Mucosa of gallbladder (tissue), 1 donor: ENCODE measurements around the gene RAB4A. TPM values are rescaled to one million over a fixed set of nuclear protein-coding genes. Genes with fewer than 3 reads are reported as not detected.
"Not testable (repeated sequence)": the region's sequence is repeated elsewhere in the genome, so short reads cannot be mapped to it uniquely, and the experiment has no call there.

Experiments used
- DNase-seq: peaks from one replicate; pipeline ENCODE4 v3.0.0-alpha.2; 2020; ENCODE audit warnings: low spot score
- total RNA-seq: library from RNA; stranded (reverse); gene quantifications from one replicate; pipeline ENCODE4 v1.2.1, GENCODE V29; 2021
- donor health status: DM: no; HTN: no; CAD: no.

The RAB4A gene
- total RNA-seq, 1 donor from 2014 or later = 109 TPM

GRCh38 chr1:229272164-229273158 is 1.6 kb downstream of the RAB4A start:
- no peak for DNase-seq

- DNase-seq = peak; percentile 36
Measured at GRCh38 chr1:229273507-229274232, 2.8 kb downstream of the RAB4A start.

GRCh38 chr1:229275005-229275404 is 4.1 kb downstream of the RAB4A start:
- DNase-seq = no peak

GRCh38 chr1:229278120-229278741 is 7.3 kb downstream of the RAB4A start:
- no peak for DNase-seq

GRCh38 chr1:229279242-229279641 is 8.3 kb downstream of the RAB4A start:
- DNase-seq = no peak

- no peak for DNase-seq
Measured at GRCh38 chr1:229280037-229280828, 9.3 kb downstream of the RAB4A start.

GRCh38 chr1:229280921-229281320 is 10.0 kb downstream of the RAB4A start:
- DNase-seq = no peak

GRCh38 chr1:229281339-229281926 is 10.5 kb downstream of the RAB4A start:
- no peak for DNase-seq

- no peak for DNase-seq
Measured at GRCh38 chr1:229282295-229282823, 11.4 kb downstream of the RAB4A start.

GRCh38 chr1:229283183-229283611 is 12.3 kb downstream of the RAB4A start:
- no peak for DNase-seq

GRCh38 chr1:229284887-229285286 is 14.0 kb downstream of the RAB4A start:
- no peak for DNase-seq

- DNase-seq = no peak
Measured at GRCh38 chr1:229285440-229285839, 14.5 kb downstream of the RAB4A start.

- no peak for DNase-seq
Measured at GRCh38 chr1:229286099-229286766, 15.3 kb downstream of the RAB4A start.

GRCh38 chr1:229287267-229287666 is 16.4 kb downstream of the RAB4A start:
- no peak for DNase-seq

GRCh38 chr1:229288516-229288915 is 17.6 kb downstream of the RAB4A start:
- no peak for DNase-seq

GRCh38 chr1:229291686-229292085 is 20.8 kb downstream of the RAB4A start:
- DNase-seq = not testable (repeated sequence)

GRCh38 chr1:229293528-229294204 is 22.8 kb downstream of the RAB4A start:
- no peak for DNase-seq

GRCh38 chr1:229295745-229296144 is 24.8 kb downstream of the RAB4A start:
- no peak for DNase-seq

- no peak for DNase-seq
Measured at GRCh38 chr1:229296541-229296941, 25.6 kb downstream of the RAB4A start.

GRCh38 chr1:229297746-229298145 is 26.8 kb downstream of the RAB4A start:
- DNase-seq = no peak
